ENCODE results near the gene SGCD. TPM values are rescaled to one million over a fixed set of nuclear protein-coding genes. Genes with fewer than 3 reads are reported as not detected.
"Not testable (repeated sequence)": the region's sequence is repeated elsewhere in the genome, so short reads cannot be mapped to it uniquely, and the experiment has no call there.

The SGCD gene
- total RNA-seq, 2 donors from 2014 or later = 0.14 TPM; not detected in 1

GRCh38 chr5:156654444-156654843 lies 327.5 kb downstream of the SGCD start:
- Mint-ChIP-seq H3K9me3 (peaks cover 0 to 3% of the 10 kb centered on the region in 2 donors), H3K27ac (no peak overlapping the region), H3K36me3 (no peaks in the 10 kb centered on the region)
- ATAC-seq (no peak), DNase-seq (ENCODE audit: low spot score in 2 of 2) (no peak)

GRCh38 chr5:156655732-156656131 lies 328.8 kb downstream of the SGCD start:
- Mint-ChIP-seq H3K27ac (no peak overlapping the region), H3K9me3 (peaks cover 0 to 3% of the 10 kb centered on the region in 2 donors), H3K36me3 (no peaks in the 10 kb centered on the region)
- DNase-seq (ENCODE audit: low spot score in 2 of 2) (no peak), ATAC-seq (no peak)

GRCh38 chr5:156664832-156665231 lies 337.9 kb downstream of the SGCD start:
- not testable (repeated sequence) for H3K27ac Mint-ChIP-seq, H3K9me3 Mint-ChIP-seq, ATAC-seq, H3K36me3 Mint-ChIP-seq
- DNase-seq (ENCODE audit: low spot score in 2 of 2) = peak in 1 of 2 donors; percentile 12

GRCh38 chr5:156666686-156667085 lies 339.7 kb downstream of the SGCD start:
- not testable (repeated sequence) for H3K27ac Mint-ChIP-seq; H3K36me3 Mint-ChIP-seq; H3K9me3 Mint-ChIP-seq; ATAC-seq; DNase-seq (ENCODE audit: low spot score in 2 of 2)

GRCh38 chr5:156667616-156668015 lies 340.7 kb downstream of the SGCD start:
- DNase-seq (ENCODE audit: low spot score in 2 of 2) (no peak), ATAC-seq (no peak)
- H3K9me3 Mint-ChIP-seq = no peaks in the 10 kb centered on the region
- H3K36me3 Mint-ChIP-seq = no peaks in the 10 kb centered on the region
- no peak overlapping the region for H3K27ac Mint-ChIP-seq

- H3K27ac Mint-ChIP-seq = no peak overlapping the region
- H3K9me3 Mint-ChIP-seq = no peaks in the 10 kb centered on the region
- ATAC-seq = no peak
- no peak for DNase-seq (ENCODE audit: low spot score in 2 of 2)
- H3K36me3 Mint-ChIP-seq = no peaks in the 10 kb centered on the region
Observed at GRCh38 chr5:156669416-156669815, 342.5 kb downstream of the SGCD start.

- H3K27ac Mint-ChIP-seq = no peak overlapping the region
- H3K9me3 Mint-ChIP-seq = no peaks in the 10 kb centered on the region
- no peaks in the 10 kb centered on the region for H3K36me3 Mint-ChIP-seq
- ATAC-seq (no peak), DNase-seq (ENCODE audit: low spot score in 2 of 2) (no peak)
Observed at GRCh38 chr5:156670615-156671014, 343.7 kb downstream of the SGCD start.

GRCh38 chr5:156675395-156675794 lies 348.4 kb downstream of the SGCD start:
- Mint-ChIP-seq H3K27ac (no peak overlapping the region), H3K36me3 (no peaks in the 10 kb centered on the region), H3K9me3 (no peaks in the 10 kb centered on the region)
- no peak for ATAC-seq
- DNase-seq (ENCODE audit: low spot score in 2 of 2) = no peak

GRCh38 chr5:156677963-156678362 lies 351.0 kb downstream of the SGCD start:
- H3K9me3 Mint-ChIP-seq = no peaks in the 10 kb centered on the region
- no peak overlapping the region for H3K27ac Mint-ChIP-seq
- H3K36me3 Mint-ChIP-seq = no peaks in the 10 kb centered on the region
- DNase-seq (ENCODE audit: low spot score in 2 of 2) (no peak), ATAC-seq (no peak)

- no peaks in the 10 kb centered on the region for H3K36me3 Mint-ChIP-seq
- DNase-seq (ENCODE audit: low spot score in 2 of 2) = no peak
- ATAC-seq = no peak
Observed at GRCh38 chr5:156678484-156678883, 351.5 kb downstream of the SGCD start.

GRCh38 chr5:156680831-156681230 lies 353.9 kb downstream of the SGCD start:
- no peak for ATAC-seq
- H3K27ac Mint-ChIP-seq = no peak overlapping the region
- no peak for DNase-seq (ENCODE audit: low spot score in 2 of 2)
- no peaks in the 10 kb centered on the region for H3K36me3 Mint-ChIP-seq
- H3K9me3 Mint-ChIP-seq = no peaks in the 10 kb centered on the region

More at GRCh38 chr5:156678484-156678883, 351.5 kb downstream of the SGCD start:
- no peak overlapping the region for H3K27ac Mint-ChIP-seq
- no peaks in the 10 kb centered on the region for H3K9me3 Mint-ChIP-seq

GRCh38 chr5:156681265-156681664 lies 354.3 kb downstream of the SGCD start:
- Mint-ChIP-seq H3K27ac (no peak overlapping the region), H3K36me3 (no peaks in the 10 kb centered on the region), H3K9me3 (no peaks in the 10 kb centered on the region)
- DNase-seq (ENCODE audit: low spot score in 2 of 2) (no peak), ATAC-seq (no peak)

- H3K9me3 Mint-ChIP-seq = no peaks in the 10 kb centered on the region
- no peak for DNase-seq (ENCODE audit: low spot score in 2 of 2)
- no peaks in the 10 kb centered on the region for H3K36me3 Mint-ChIP-seq
- H3K27ac Mint-ChIP-seq = no peak overlapping the region
- no peak for ATAC-seq
Observed at GRCh38 chr5:156682971-156683370, 356.0 kb downstream of the SGCD start.

- Mint-ChIP-seq H3K36me3 (no peaks in the 10 kb centered on the region), H3K27ac (no peak overlapping the region), H3K9me3 (no peaks in the 10 kb centered on the region)
- ATAC-seq = no peak
- DNase-seq (ENCODE audit: low spot score in 2 of 2) = no peak
Observed at GRCh38 chr5:156683509-156683908, 356.5 kb downstream of the SGCD start.

GRCh38 chr5:156684216-156684615 lies 357.3 kb downstream of the SGCD start:
- DNase-seq (ENCODE audit: low spot score in 2 of 2) (no peak), ATAC-seq (no peak)
- Mint-ChIP-seq H3K9me3 (no peaks in the 10 kb centered on the region), H3K36me3 (no peaks in the 10 kb centered on the region), H3K27ac (no peak overlapping the region)

GRCh38 chr5:156685481-156685880 lies 358.5 kb downstream of the SGCD start:
- no peak for DNase-seq (ENCODE audit: low spot score in 2 of 2)
- H3K36me3 Mint-ChIP-seq = no peaks in the 10 kb centered on the region
- H3K9me3 Mint-ChIP-seq = no peaks in the 10 kb centered on the region

GRCh38 chr5:156686380-156686779 lies 359.4 kb downstream of the SGCD start:
- no peaks in the 10 kb centered on the region for H3K36me3 Mint-ChIP-seq
- no peak overlapping the region for H3K27ac Mint-ChIP-seq
- no peaks in the 10 kb centered on the region for H3K9me3 Mint-ChIP-seq
- DNase-seq (ENCODE audit: low spot score in 2 of 2) (no peak), ATAC-seq (no peak)

More at GRCh38 chr5:156685481-156685880, 358.5 kb downstream of the SGCD start:
- H3K27ac Mint-ChIP-seq = no peak overlapping the region
- ATAC-seq = no peak

GRCh38 chr5:156686796-156687195 lies 359.8 kb downstream of the SGCD start:
- ATAC-seq = no peak

GRCh38 chr5:156687514-156687913 lies 360.6 kb downstream of the SGCD start:
- Mint-ChIP-seq H3K9me3 (no peaks in the 10 kb centered on the region), H3K36me3 (no peaks in the 10 kb centered on the region), H3K27ac (no peak overlapping the region)
- ATAC-seq (no peak), DNase-seq (ENCODE audit: low spot score in 2 of 2) (no peak)

More at GRCh38 chr5:156686796-156687195, 359.8 kb downstream of the SGCD start:
- no peak for DNase-seq (ENCODE audit: low spot score in 2 of 2)
- no peak overlapping the region for H3K27ac Mint-ChIP-seq
- no peaks in the 10 kb centered on the region for H3K9me3 Mint-ChIP-seq
- H3K36me3 Mint-ChIP-seq = no peaks in the 10 kb centered on the region
